GM10266 (cell line): ENCODE results near the gene PARL.

Experiments
- DNase-seq: peaks from one replicate; pipeline ENCODE4 v3.0.0; 2012; ENCODE audit errors: extremely low spot score
- TF ChIP-seq, protein P1 (sequence below): IDR thresholded peaks from 2 replicates; pipeline ENCODE4 v1.5.1; 2012; ENCODE audit warnings: mild to moderate bottlenecking, low read depth; ENCODE audit not compliant: control insufficient read depth, insufficient read depth; ENCODE audit errors: missing control alignments

PARL gene

DNA sequence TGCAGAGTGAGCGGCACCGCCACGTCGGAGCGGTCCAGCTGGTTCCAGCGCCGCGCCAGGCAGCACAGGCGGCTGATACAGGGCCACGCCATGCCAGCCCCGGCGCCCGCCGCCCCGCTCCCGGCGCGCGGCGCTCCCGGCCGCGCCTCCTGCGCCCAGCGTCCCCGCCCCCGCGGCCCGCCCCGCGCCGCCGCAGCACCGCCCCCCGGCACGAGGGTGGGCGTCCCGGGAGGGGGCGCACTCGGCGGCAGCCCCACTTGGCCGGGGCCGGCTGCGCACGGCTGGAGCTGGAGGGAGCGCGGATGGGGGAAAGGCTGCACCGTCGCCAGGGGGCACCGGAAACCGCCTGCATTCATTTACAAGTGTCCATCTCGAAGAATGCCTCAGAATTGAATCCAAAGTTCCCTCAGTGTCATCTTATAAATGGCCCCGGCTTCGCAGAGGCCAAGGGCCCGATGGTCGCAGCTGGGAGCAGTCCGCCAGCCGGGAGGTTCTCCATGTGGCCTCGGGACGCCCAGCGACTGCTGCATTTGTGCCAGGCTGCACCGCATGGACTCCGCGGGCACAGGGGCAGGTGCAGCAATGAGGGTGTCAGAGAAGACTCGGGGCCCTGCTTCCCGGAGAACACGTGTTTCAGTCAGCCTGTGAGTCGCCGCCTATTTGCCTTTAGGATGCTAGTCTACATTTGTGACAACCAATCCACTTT lies 59.1 kb downstream of the PARL start, which contains the start of gene MAP6D1:
Gene MAP6D1 (minus strand): TSS at position 122 of the 706 bp plus-strand sequence. CDS start 30 bp downstream, at position 92.
- DNase-seq, result peak; percentile 91
- TF ChIP-seq, protein P1, sequence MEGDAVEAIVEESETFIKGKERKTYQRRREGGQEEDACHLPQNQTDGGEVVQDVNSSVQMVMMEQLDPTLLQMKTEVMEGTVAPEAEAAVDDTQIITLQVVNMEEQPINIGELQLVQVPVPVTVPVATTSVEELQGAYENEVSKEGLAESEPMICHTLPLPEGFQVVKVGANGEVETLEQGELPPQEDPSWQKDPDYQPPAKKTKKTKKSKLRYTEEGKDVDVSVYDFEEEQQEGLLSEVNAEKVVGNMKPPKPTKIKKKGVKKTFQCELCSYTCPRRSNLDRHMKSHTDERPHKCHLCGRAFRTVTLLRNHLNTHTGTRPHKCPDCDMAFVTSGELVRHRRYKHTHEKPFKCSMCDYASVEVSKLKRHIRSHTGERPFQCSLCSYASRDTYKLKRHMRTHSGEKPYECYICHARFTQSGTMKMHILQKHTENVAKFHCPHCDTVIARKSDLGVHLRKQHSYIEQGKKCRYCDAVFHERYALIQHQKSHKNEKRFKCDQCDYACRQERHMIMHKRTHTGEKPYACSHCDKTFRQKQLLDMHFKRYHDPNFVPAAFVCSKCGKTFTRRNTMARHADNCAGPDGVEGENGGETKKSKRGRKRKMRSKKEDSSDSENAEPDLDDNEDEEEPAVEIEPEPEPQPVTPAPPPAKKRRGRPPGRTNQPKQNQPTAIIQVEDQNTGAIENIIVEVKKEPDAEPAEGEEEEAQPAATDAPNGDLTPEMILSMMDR, result peak; percentile 50

DNA sequence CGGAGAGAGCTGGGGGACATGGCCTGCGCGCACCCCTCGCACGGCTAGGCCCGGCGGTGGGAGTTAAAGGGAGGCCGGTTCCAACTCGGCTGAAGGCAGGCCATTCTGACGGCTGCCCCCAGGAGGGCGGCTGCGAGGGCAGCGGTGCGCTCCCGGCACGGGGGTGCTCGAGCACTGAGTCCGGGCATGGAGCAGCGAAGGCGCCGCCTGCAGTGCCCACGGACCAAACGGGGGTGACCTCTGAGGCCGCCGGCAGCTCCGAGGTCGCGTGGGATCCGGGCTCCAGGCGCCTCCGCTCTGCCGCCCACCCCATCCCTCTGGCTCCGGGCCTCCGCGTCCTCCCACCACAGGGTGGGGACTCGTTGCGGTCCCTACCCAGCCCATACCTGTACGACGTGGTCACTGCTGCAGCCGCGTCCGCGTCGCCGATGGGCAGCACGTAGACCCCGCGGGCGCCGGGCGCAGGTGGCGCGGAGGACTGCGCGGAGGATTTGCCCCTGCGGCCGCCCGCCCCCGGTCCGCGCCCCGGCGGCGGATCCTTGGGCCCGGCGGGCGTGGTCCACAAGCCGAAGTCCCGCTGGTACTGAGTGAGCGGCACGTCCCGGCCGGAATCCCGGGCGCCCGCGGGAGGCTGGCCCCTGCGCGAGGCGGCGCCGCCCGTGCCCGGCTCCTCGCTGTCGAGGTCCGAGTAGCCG lies 59.8 kb downstream of the PARL start:
- TF ChIP-seq, protein P1, result no peak

DNA sequence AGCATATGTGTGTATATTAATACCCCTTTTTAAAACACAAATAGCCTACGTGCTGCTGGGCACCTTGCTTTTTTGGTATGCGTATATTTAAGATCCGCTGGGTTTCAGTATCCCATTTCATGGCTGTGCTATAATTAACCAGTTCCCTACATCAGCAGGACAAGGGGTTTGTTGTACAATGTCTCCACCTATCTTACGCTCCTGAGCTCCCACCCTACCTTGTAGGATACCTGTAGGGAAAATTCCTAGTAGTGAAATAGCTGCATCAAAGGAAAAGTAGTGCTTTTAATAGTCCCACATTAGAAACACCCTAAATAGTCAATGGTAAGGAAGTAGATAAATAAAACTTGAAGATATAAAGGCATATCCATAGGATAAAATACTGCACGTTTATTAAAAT lies 60.7 kb downstream of the PARL start:
- TF ChIP-seq, protein P1, result no peak
- no peak for DNase-seq

More for the DNA sequence above, 59.8 kb downstream of the PARL start:
- DNase-seq, result peak; percentile 72

DNA sequence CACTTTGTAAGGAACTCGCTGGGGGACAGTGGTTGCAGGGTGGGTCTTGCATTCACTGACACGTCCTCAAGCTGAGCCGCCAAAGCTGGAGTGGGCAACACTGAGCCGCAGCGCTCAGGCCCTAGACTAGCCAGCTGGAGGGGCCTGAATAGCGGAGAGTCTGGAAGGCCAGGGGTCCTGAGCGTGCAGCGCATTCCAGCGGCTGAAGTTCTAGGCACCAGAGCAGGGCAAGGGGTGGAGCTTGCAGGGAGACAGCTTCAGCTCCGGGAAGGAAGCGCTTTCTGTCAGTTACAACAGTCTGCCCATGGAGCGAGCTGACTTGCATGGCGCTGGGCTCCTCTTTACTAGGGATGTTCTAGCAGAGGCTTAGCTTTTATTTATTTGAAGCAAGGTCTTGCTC lies 62.0 kb downstream of the PARL start:
- TF ChIP-seq, protein P1, result no peak
- DNase-seq, result no peak

DNA sequence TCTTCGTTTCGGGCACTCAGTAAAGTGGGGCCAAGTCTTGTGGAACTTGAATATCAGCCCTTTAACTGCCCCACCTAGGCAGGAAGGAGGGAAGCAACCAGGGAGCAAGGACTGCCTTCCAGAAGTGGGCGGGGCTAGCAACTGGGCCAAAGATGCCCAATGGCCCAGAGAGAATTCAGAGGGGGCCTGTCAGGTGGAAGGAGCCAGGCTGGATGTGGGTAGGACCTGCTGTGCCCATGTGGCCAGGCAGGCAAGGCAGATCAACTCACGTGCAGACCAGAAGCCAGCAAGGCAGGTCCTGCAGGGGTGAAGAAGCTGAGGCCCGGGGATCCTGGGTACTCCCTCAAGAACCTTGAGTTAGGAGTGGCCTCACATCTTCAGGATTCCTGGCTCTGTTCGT lies 64.8 kb downstream of the PARL start:
- TF ChIP-seq, protein P1, result no peak
- no peak for DNase-seq

DNA sequence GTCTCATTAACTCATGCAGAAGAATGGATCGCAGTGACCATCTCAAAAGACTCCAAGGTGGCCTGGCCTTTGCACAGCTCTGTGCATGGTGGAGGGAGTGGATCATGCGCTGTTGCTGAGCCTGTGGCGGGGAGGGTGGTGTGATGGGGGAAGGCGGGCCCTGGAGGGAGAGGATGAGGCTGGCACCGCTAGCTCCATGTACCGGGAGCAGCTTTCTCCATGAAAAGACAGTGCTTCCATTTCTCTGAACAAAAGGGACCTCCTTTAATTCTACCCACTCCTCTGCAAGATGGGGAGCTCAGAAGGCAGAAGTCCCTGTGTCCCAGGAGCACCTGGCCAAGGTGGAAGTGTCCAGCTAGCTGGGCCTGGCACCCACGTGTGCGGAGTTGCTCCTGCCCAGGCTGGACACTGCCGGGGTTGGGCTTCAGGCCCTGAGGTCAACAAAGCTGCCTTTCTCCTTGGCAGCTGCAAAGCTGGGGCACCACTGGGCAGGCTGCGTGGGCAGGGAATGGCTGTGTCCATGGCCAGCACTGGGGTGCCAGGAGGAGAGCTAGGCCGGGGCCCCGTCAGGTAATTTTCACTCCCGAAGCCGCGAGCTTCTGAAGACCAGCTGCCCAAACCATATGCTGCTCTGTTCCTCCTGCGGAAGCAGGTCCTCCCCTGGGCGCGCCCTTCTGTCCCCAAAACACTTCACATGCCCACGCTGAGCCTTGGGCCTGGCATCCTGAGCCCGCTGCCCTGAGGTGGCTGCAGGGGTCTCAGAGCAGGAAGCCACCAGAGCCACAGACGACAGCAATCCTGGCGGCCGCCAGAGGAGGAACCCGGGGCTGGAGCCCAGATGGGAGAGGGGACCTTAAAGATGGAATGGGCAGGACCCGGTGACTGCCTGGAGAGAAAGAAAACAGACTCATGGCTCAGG lies 65.7 kb downstream of the PARL start:
- TF ChIP-seq, protein P1, result no peak
- DNase-seq, result no peak
